Gastroesophageal sphincter (tissue), 4 donors: Measurements from ENCODE around the gene ZBTB16. TPM values are rescaled to one million over a fixed set of nuclear protein-coding genes. Genes with fewer than 3 reads are reported as not detected.
A peak's percentile ranks its signal among the peaks of the same experiment; 100 is the strongest.

ENCODE experiments used
- ATAC-seq: fragments of 150-250 bp; one replicate; pipeline ENCODE4 v1.9.1; 2016; ENCODE audit warnings: mild to moderate bottlenecking, moderate library complexity
- H3K27ac ChIP-seq, 4 donors: fragments of 200-600 bp; sonication (generic) in 3 of 4; 1 replicate in 3 of 4; 2 replicates in 1 of 4; pipeline ENCODE4 v1.5.1; 2016 to 2019
- H3K27me3 ChIP-seq: fragments of 200-600 bp; sonication (generic); one replicate; pipeline ENCODE4 v1.5.1; 2019
- H3K36me3 ChIP-seq, 2 donors: fragments of 200-600 bp; sonication (generic); one replicate each; pipeline ENCODE4 v1.5.1; 2019; ENCODE audit warnings: control low read depth in 1 of 2
- H3K4me1 ChIP-seq, 3 donors: fragments of 200-600 bp; sonication (generic); 1 replicate in 2 of 3; 2 replicates in 1 of 3; pipeline ENCODE4 v1.5.1; 2016 to 2019; ENCODE audit warnings: control low read depth in 2 of 3
- H3K4me3 ChIP-seq, 2 donors: fragments of 200-600 bp; sonication (generic); one replicate each; pipeline ENCODE4 v1.5.1; 2019; ENCODE audit warnings: mild to moderate bottlenecking in 1 of 2, moderate library complexity in 1 of 2
- H3K9me3 ChIP-seq, 3 donors: fragments of 200-600 bp; sonication (generic); one replicate each; pipeline ENCODE4 v1.5.1; 2017 to 2019; ENCODE audit warnings: control low read depth in 2 of 3
- EP300 ChIP-seq: sonication (generic); formaldehyde crosslinking; IDR thresholded peaks from one replicate; pipeline ENCODE4 v1.6.1; 2017; ENCODE audit warnings: antibody characterized with exemption, mild to moderate bottlenecking
- POLR2A ChIP-seq, 2 donors: fragments of 450-650 bp; IDR thresholded peaks; one replicate each; pipeline ENCODE4 v1.6.1; 2017; ENCODE audit warnings: antibody characterized with exemption in 2 of 2, mild to moderate bottlenecking in 2 of 2, moderate library complexity in 1 of 2
- POLR2AphosphoS5 ChIP-seq: sonication (generic); formaldehyde crosslinking; IDR thresholded peaks from one replicate; pipeline ENCODE4 v1.6.1; 2017; ENCODE audit warnings: antibody characterized with exemption
- WGBS, 2 donors: methylation state at CpG; one replicate each; pipeline ENCODE4 v1.1.5; 2018; ENCODE audit warnings: low coverage in 1 of 2; 5-methylcytosine and 5-hydroxymethylcytosine counted together
- total RNA-seq, 4 donors: library from RNA; depleted of rRNA; stranded (reverse); fragments of >200 nt; gene quantifications; one replicate each; pipeline ENCODE4 v1.1.0, GENCODE V29; 2016
- TF ChIP-seq, protein P1 (sequence below), 4 experiments: fragments of 200-600 bp in 2 of 4; fragments of 450-650 bp in 2 of 4; sonication (generic) in 1 of 4; IDR thresholded peaks; one replicate each; pipeline ENCODE4 v1.5.1; 2017 to 2019; ENCODE audit warnings: antibody characterized with exemption in 4 of 4, mild to moderate bottlenecking in 2 of 4, moderate library complexity in 2 of 4

ZBTB16 gene
- total RNA-seq, 4 donors from 2014 or later: 153 to 284 (median 232) TPM

- 60 to 91% methylated on average over 1 to 2 of the region's 2 CpGs for WGBS, 2 donors
- TF ChIP-seq POLR2AphosphoS5 (no peak), EP300 (no peak)
- ATAC-seq: no peak
- peaks cover 0 to 13% (median 0%) of the 10 kb centered on the region in 3 donors for H3K4me1 ChIP-seq
- H3K9me3 ChIP-seq: no peaks in the 10 kb centered on the region
- no peak overlapping the region for H3K4me3 ChIP-seq
- H3K27ac ChIP-seq: no peak overlapping the region
- H3K27me3 ChIP-seq: peaks cover 57% of the 10 kb centered on the region
- peaks cover 0 to 4% of the 10 kb centered on the region in 2 donors for H3K36me3 ChIP-seq
These were observed 211.8 kb downstream of the ZBTB16 start for GRCh38 chr11:114271316-114271715.

DNA sequence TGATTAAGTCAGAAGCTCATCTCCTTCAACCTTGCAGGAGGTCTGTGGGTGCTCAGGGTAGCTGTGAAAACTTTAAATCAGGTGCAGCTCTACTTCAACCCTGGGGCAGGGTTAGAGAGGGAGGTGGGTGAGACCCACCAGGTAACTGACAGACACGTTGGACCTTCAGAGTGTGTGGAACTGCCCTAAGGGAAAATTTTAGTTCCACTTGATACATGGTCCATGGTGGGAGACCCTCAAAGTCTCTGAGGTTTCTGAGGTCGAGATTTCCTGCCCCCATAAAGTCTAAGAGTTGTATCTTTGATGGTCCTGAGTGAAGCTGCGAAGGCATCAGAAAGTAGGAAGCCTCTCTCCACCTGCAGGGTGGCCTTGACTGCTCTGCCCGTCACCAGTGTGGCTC lies 212.8 kb downstream of the ZBTB16 start:
- no peak for ATAC-seq
- peaks cover 0 to 13% (median 0%) of the 10 kb centered on the region in 3 donors for H3K4me1 ChIP-seq
- H3K27ac ChIP-seq: no peak overlapping the region
- H3K27me3 ChIP-seq: peaks cover 63% of the 10 kb centered on the region
- H3K9me3 ChIP-seq: no peaks in the 10 kb centered on the region
- H3K4me3 ChIP-seq: no peak overlapping the region
- TF ChIP-seq, protein P1, sequence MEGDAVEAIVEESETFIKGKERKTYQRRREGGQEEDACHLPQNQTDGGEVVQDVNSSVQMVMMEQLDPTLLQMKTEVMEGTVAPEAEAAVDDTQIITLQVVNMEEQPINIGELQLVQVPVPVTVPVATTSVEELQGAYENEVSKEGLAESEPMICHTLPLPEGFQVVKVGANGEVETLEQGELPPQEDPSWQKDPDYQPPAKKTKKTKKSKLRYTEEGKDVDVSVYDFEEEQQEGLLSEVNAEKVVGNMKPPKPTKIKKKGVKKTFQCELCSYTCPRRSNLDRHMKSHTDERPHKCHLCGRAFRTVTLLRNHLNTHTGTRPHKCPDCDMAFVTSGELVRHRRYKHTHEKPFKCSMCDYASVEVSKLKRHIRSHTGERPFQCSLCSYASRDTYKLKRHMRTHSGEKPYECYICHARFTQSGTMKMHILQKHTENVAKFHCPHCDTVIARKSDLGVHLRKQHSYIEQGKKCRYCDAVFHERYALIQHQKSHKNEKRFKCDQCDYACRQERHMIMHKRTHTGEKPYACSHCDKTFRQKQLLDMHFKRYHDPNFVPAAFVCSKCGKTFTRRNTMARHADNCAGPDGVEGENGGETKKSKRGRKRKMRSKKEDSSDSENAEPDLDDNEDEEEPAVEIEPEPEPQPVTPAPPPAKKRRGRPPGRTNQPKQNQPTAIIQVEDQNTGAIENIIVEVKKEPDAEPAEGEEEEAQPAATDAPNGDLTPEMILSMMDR (IDR thresholded peaks at IDR 0.05): no peak
- no peak for TF ChIP-seq POLR2AphosphoS5
- peaks cover 0 to 4% of the 10 kb centered on the region in 2 donors for H3K36me3 ChIP-seq
- 76 to 83% methylated on average over 1 to 4 of the region's 4 CpGs for WGBS, 2 donors

- H3K36me3 ChIP-seq: peaks cover 0 to 4% of the 10 kb centered on the region in 2 donors
- H3K4me3 ChIP-seq: no peak overlapping the region
- ATAC-seq: no peak
- TF ChIP-seq EP300 (no peak), POLR2A (IDR thresholded peaks at IDR 0.05) (no peak), POLR2AphosphoS5 (no peak)
- TF ChIP-seq, protein P1 (IDR thresholded peaks at IDR 0.05): no peak
- H3K27me3 ChIP-seq: peaks cover 69% of the 10 kb centered on the region
- H3K4me1 ChIP-seq: peaks cover 0 to 13% (median 0%) of the 10 kb centered on the region in 3 donors
- H3K27ac ChIP-seq: no peak overlapping the region
- no peaks in the 10 kb centered on the region for H3K9me3 ChIP-seq
- WGBS, 2 donors: 78 to 89% methylated on average over 3 of the region's 3 CpGs
These were observed 213.6 kb downstream of the ZBTB16 start for GRCh38 chr11:114273071-114273470.

- no peaks in the 10 kb centered on the region for H3K9me3 ChIP-seq
- ATAC-seq: no peak
- peak overlapping the region in 1 of 4 donors; percentile 1 for H3K27ac ChIP-seq
- 78 to 79% methylated on average over 5 of the region's 5 CpGs for WGBS, 2 donors
- H3K4me3 ChIP-seq: no peak overlapping the region
- TF ChIP-seq POLR2AphosphoS5 (no peak), POLR2A (IDR thresholded peaks at IDR 0.05) (no peak), EP300 (no peak)
- TF ChIP-seq, protein P1 (IDR thresholded peaks at IDR 0.05): no peak
- H3K4me1 ChIP-seq: peaks cover 0 to 11% (median 0%) of the 10 kb centered on the region in 3 donors
- peaks cover 0 to 4% of the 10 kb centered on the region in 2 donors for H3K36me3 ChIP-seq
- peaks cover 78% of the 10 kb centered on the region for H3K27me3 ChIP-seq
These were observed 214.6 kb downstream of the ZBTB16 start for GRCh38 chr11:114273890-114274635.

- TF ChIP-seq POLR2AphosphoS5 (no peak), POLR2A (IDR thresholded peaks at IDR 0.05) (no peak), EP300 (no peak)
- TF ChIP-seq, protein P1 (IDR thresholded peaks at IDR 0.05): no peak
- H3K36me3 ChIP-seq: peaks cover 0 to 4% of the 10 kb centered on the region in 2 donors
- H3K9me3 ChIP-seq: no peaks in the 10 kb centered on the region
- peak overlapping the region in 2 of 4 donors; percentile 1 to 25 for H3K27ac ChIP-seq
- WGBS, 2 donors: 45 to 79% methylated on average over 1 to 2 of the region's 3 CpGs
- no peak overlapping the region for H3K4me3 ChIP-seq
- H3K27me3 ChIP-seq: peaks cover 83% of the 10 kb centered on the region
- ATAC-seq: no peak
- H3K4me1 ChIP-seq: peaks cover 0 to 6% (median 0%) of the 10 kb centered on the region in 3 donors
These were observed 215.1 kb downstream of the ZBTB16 start for GRCh38 chr11:114274637-114275036.
